PC-9 (cell line): ENCODE measurements around the gene GOLT1A.

Source experiments
- EZH2 ChIP-seq: fragments of 200-600 bp; sonication (generic); IDR thresholded peaks from 2 replicates; pipeline ENCODE4 v1.8.0; 2017; ENCODE audit warnings: antibody characterized with exemption, low read depth
- TF ChIP-seq, protein P1 (sequence below): fragments of 200-600 bp; sonication (generic); conservative IDR thresholded peaks from 2 replicates; pipeline ENCODE4 v1.6.1; 2017; ENCODE audit warnings: mixed run types, antibody characterized with exemption, mild to moderate bottlenecking, moderate library complexity

DNA sequence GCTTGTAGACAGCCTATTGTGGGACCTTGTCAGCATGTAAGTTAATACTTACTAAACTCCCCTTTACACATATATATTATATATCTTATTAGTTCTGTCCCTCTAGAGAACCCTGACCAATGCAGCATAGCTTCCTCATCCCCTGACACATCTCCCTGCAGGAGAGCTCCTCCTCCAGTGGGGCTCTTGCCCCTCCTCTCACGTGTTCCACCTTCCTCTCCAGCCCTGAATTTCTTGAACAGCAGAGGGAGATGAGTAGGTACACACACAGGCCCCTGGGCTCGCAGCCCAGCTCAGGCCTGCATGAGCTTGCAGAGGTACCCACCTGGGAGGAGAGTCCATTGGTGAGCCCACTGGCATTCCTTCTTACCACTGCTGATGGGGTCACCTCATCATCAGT, 27.3 kb upstream of the GOLT1A start:
- TF ChIP-seq, protein P1, sequence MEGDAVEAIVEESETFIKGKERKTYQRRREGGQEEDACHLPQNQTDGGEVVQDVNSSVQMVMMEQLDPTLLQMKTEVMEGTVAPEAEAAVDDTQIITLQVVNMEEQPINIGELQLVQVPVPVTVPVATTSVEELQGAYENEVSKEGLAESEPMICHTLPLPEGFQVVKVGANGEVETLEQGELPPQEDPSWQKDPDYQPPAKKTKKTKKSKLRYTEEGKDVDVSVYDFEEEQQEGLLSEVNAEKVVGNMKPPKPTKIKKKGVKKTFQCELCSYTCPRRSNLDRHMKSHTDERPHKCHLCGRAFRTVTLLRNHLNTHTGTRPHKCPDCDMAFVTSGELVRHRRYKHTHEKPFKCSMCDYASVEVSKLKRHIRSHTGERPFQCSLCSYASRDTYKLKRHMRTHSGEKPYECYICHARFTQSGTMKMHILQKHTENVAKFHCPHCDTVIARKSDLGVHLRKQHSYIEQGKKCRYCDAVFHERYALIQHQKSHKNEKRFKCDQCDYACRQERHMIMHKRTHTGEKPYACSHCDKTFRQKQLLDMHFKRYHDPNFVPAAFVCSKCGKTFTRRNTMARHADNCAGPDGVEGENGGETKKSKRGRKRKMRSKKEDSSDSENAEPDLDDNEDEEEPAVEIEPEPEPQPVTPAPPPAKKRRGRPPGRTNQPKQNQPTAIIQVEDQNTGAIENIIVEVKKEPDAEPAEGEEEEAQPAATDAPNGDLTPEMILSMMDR = no peak
- no peak for TF ChIP-seq EZH2
